WTC11 (cell line): Measurements from ENCODE around the gene PLCZ1. TPM values are rescaled to one million over a fixed set of nuclear protein-coding genes. Genes with fewer than 3 reads are reported as not detected.

Experiments used
- ATAC-seq: fragments of 200-7000 bp; cut with Tn5 transposase; 2 replicates; pipeline ENCODE4 v1.10.0; 2021; ENCODE audit warnings: mild to moderate bottlenecking, moderate library complexity
- CTCF ChIA-PET: fragments of 300-600 bp; sonication (Branson Sonifier 250); formaldehyde crosslinking; loops from one replicate; lab custom pipeline; 2021; ENCODE audit warnings: antibody characterized with exemption; lab: Charles Lee
- POLR2A ChIA-PET: fragments of 350-600 bp; sonication (Branson Sonifier 250); formaldehyde crosslinking; loops from one replicate; lab custom pipeline; 2021; ENCODE audit warnings: antibody characterized with exemption; lab: Charles Lee
- DNase-seq: peaks from one replicate; pipeline ENCODE4 v3.0.0; 2021; ENCODE audit warnings: low spot score
- H3K27ac Mint-ChIP-seq: 2 replicates; pipeline ENCODE4 v1.8.0; 2021; ENCODE audit warnings: mixed read lengths
- H3K27me3 Mint-ChIP-seq: 2 replicates; pipeline ENCODE4 v1.8.0; 2021; ENCODE audit warnings: low read depth, mild to moderate bottlenecking, moderate library complexity, mixed read lengths
- H3K36me3 Mint-ChIP-seq: 2 replicates; pipeline ENCODE4 v1.8.0; 2021; ENCODE audit warnings: mixed read lengths
- H3K4me1 Mint-ChIP-seq: 2 replicates; pipeline ENCODE4 v1.8.0; 2022; ENCODE audit warnings: mixed read lengths
- H3K4me3 Mint-ChIP-seq: 2 replicates; pipeline ENCODE4 v1.8.0; 2021; ENCODE audit warnings: mild to moderate bottlenecking, moderate library complexity, mixed read lengths
- H3K9me3 Mint-ChIP-seq: 2 replicates; pipeline ENCODE4 v1.8.0; 2021; ENCODE audit warnings: mixed read lengths
- CBFB ChIP-seq: sonication (generic); formaldehyde crosslinking; IDR thresholded peaks from 2 replicates; pipeline ENCODE4 v1.8.1; 2022; ENCODE audit warnings: mild to moderate bottlenecking, low read depth, missing genetic modification reagents
- ELF4 ChIP-seq: sonication (generic); formaldehyde crosslinking; IDR thresholded peaks from 2 replicates; pipeline ENCODE4 v1.8.1; 2022; ENCODE audit warnings: low read depth, mild to moderate bottlenecking, moderate library complexity, missing genetic modification reagents
- ETV6 ChIP-seq: sonication (generic); formaldehyde crosslinking; IDR thresholded peaks from 2 replicates; pipeline ENCODE4 v1.8.1; 2022; ENCODE audit warnings: mild to moderate bottlenecking, missing genetic modification reagents
- FOXJ3 ChIP-seq: sonication (generic); formaldehyde crosslinking; IDR thresholded peaks from 2 replicates; pipeline ENCODE4 v1.9.0; 2021; ENCODE audit warnings: missing genetic modification reagents, mild to moderate bottlenecking, borderline replicate concordance
- FOXP1 ChIP-seq: sonication (generic); formaldehyde crosslinking; IDR thresholded peaks from 2 replicates; pipeline ENCODE4 v1.8.0; 2022; ENCODE audit warnings: missing genetic modification reagents, mild to moderate bottlenecking, moderate library complexity, borderline replicate concordance
- GABPB1 ChIP-seq: sonication (generic); formaldehyde crosslinking; IDR thresholded peaks from 2 replicates; pipeline ENCODE4 v1.8.1; 2023; ENCODE audit warnings: mild to moderate bottlenecking, missing genetic modification reagents
- MYBL2 ChIP-seq: sonication (generic); formaldehyde crosslinking; IDR thresholded peaks from 2 replicates; pipeline ENCODE4 v1.8.1; 2023; ENCODE audit warnings: mild to moderate bottlenecking, moderate library complexity, missing genetic modification reagents
- PRRX2 ChIP-seq: fragments of 250-450 bp; sonication (Bioruptor Pico); IDR thresholded peaks from 2 replicates; pipeline ENCODE4 v1.8.0; 2021; ENCODE audit warnings: mild to moderate bottlenecking
- SOX15 ChIP-seq: fragments of 250-450 bp; sonication (Bioruptor Pico); IDR thresholded peaks from 2 replicates; pipeline ENCODE4 v1.9.0; 2021; ENCODE audit warnings: mild to moderate bottlenecking
- TEAD1 ChIP-seq: sonication (generic); formaldehyde crosslinking; IDR thresholded peaks from 2 replicates; pipeline ENCODE4 v1.8.0; 2022; ENCODE audit warnings: mild to moderate bottlenecking, missing genetic modification reagents
- TP53 ChIP-seq: sonication (generic); formaldehyde crosslinking; IDR thresholded peaks from 2 replicates; pipeline ENCODE4 v1.8.1; 2023; ENCODE audit warnings: mild to moderate bottlenecking, missing genetic modification reagents
- ZNF671 ChIP-seq: fragments of 250-450 bp; sonication (Bioruptor Pico); IDR thresholded peaks from 2 replicates; pipeline ENCODE4 v1.8.0; 2021; ENCODE audit warnings: mild to moderate bottlenecking
- total RNA-seq: library from RNA; stranded (reverse); gene quantifications from 3 replicates; pipeline ENCODE4 v1.2.3, GENCODE V29; 2021
- TF ChIP-seq, protein P1 (sequence below): sonication (generic); formaldehyde crosslinking; IDR thresholded peaks from 2 replicates; pipeline ENCODE4 v1.8.1; 2023; ENCODE audit warnings: mild to moderate bottlenecking, missing genetic modification reagents, moderate library complexity
- TF ChIP-seq, protein P2 (sequence below): sonication (generic); formaldehyde crosslinking; IDR thresholded peaks from 2 replicates; pipeline ENCODE4 v1.8.1; 2023; ENCODE audit warnings: mild to moderate bottlenecking, missing genetic modification reagents, borderline replicate concordance
- TF ChIP-seq, protein P3 (sequence below): fragments of 250-450 bp; sonication (Bioruptor Pico); IDR thresholded peaks from 2 replicates; pipeline ENCODE4 v1.9.0; 2021; ENCODE audit warnings: mild to moderate bottlenecking, borderline replicate concordance
- TF ChIP-seq, protein P4 (sequence below): sonication (generic); formaldehyde crosslinking; conservative IDR thresholded peaks from 2 replicates; pipeline ENCODE4 v1.8.1; 2022; ENCODE audit warnings: mild to moderate bottlenecking, missing genetic modification reagents
- TF ChIP-seq, protein P5 (sequence below): sonication (generic); formaldehyde crosslinking; IDR thresholded peaks from 2 replicates; pipeline ENCODE4 v1.8.0; 2023; ENCODE audit warnings: missing genetic modification reagents, mild to moderate bottlenecking, borderline replicate concordance
- TF ChIP-seq, protein P6 (sequence below): fragments of 250-450 bp; sonication (Bioruptor Pico); IDR thresholded peaks from 2 replicates; pipeline ENCODE4 v1.9.0; 2021; ENCODE audit warnings: mild to moderate bottlenecking

PLCZ1 gene
- total RNA-seq, 1 experiment from 2014 or later = not detected

DNA sequence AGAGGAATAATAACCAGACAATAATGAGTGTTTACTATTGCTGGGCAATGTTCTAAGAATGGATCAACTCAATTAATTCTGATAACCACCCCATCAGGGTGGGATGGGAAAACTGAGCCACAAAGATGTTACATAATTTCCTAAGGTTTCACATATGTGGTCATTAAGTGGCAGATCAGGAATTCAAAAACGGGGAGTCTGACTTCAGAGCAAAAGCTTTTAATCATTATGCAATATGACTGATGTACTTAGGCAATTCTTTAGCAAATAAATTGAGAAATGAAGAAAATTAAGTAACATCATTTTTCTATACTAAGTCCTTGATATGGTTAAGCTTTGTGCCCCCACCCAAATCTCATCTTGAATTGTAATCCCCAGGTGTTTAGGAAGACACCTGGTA is 53.4 kb downstream of the PLCZ1 start:
- H3K36me3 Mint-ChIP-seq = no peaks in the 10 kb centered on the region
- H3K27ac Mint-ChIP-seq = no peak overlapping the region
- ATAC-seq (no peak), DNase-seq (no peak)
- no peak for TF ChIP-seq TP53 (CRISPR knock-in tag)
- H3K4me1 Mint-ChIP-seq = peaks cover 17% of the 10 kb centered on the region
- peaks cover 17% of the 10 kb centered on the region for H3K27me3 Mint-ChIP-seq
- CTCF ChIA-PET = no interaction called here
- no peak overlapping the region for H3K4me3 Mint-ChIP-seq
- POLR2A ChIA-PET = no interaction called here
- no peaks in the 10 kb centered on the region for H3K9me3 Mint-ChIP-seq

DNA sequence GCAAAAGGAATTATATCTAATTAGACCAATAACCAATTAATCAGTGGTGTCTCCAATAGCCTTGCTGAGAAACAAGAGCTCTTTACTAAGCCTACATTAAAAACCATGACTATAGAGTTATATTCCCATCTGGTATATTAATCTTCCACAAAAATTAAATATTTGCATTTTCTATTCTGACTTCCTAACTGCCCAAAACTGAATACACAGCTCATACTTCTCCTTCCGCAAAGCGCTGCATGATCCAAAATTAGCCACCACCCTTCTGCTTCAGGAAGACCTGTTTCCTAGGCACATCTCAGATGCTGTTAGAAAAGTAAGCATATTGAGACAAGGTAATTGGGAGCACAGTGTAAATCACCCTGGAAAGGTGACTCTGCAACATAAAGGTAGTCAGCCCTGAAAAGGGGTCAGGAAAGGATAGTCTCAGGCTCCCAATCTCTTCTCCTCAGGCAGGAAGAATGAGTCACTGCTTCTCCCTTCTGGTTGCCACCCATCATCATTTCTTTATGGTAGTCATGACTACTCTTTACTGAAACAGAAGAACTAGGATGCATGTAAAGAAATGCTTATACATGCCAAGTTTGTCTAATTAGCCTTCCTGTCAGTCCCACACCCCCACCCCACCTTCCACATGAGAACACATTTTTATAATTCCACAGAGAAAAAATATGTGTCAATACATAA is 54.3 kb downstream of the PLCZ1 start:
- ChIA-PET CTCF (no interaction called here), POLR2A (no interaction called here)
- TF ChIP-seq ELF4 (CRISPR knock-in tag) = no peak
- TF ChIP-seq SOX15 (CRISPR knock-in tag) = no peak
- no peak for TF ChIP-seq GABPB1 (CRISPR knock-in tag)
- TF ChIP-seq TEAD1 (CRISPR knock-in tag) = no peak
- no peak for TF ChIP-seq MYBL2
- TF ChIP-seq, protein P1, sequence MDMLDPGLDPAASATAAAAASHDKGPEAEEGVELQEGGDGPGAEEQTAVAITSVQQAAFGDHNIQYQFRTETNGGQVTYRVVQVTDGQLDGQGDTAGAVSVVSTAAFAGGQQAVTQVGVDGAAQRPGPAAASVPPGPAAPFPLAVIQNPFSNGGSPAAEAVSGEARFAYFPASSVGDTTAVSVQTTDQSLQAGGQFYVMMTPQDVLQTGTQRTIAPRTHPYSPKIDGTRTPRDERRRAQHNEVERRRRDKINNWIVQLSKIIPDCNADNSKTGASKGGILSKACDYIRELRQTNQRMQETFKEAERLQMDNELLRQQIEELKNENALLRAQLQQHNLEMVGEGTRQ = no peak
- TF ChIP-seq, protein P2, sequence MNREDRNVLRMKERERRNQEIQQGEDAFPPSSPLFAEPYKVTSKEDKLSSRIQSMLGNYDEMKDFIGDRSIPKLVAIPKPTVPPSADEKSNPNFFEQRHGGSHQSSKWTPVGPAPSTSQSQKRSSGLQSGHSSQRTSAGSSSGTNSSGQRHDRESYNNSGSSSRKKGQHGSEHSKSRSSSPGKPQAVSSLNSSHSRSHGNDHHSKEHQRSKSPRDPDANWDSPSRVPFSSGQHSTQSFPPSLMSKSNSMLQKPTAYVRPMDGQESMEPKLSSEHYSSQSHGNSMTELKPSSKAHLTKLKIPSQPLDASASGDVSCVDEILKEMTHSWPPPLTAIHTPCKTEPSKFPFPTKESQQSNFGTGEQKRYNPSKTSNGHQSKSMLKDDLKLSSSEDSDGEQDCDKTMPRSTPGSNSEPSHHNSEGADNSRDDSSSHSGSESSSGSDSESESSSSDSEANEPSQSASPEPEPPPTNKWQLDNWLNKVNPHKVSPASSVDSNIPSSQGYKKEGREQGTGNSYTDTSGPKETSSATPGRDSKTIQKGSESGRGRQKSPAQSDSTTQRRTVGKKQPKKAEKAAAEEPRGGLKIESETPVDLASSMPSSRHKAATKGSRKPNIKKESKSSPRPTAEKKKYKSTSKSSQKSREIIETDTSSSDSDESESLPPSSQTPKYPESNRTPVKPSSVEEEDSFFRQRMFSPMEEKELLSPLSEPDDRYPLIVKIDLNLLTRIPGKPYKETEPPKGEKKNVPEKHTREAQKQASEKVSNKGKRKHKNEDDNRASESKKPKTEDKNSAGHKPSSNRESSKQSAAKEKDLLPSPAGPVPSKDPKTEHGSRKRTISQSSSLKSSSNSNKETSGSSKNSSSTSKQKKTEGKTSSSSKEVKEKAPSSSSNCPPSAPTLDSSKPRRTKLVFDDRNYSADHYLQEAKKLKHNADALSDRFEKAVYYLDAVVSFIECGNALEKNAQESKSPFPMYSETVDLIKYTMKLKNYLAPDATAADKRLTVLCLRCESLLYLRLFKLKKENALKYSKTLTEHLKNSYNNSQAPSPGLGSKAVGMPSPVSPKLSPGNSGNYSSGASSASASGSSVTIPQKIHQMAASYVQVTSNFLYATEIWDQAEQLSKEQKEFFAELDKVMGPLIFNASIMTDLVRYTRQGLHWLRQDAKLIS (CRISPR knock-in tag) = no peak
- no peak for TF ChIP-seq CBFB (CRISPR knock-in tag)
- TF ChIP-seq, protein P3, sequence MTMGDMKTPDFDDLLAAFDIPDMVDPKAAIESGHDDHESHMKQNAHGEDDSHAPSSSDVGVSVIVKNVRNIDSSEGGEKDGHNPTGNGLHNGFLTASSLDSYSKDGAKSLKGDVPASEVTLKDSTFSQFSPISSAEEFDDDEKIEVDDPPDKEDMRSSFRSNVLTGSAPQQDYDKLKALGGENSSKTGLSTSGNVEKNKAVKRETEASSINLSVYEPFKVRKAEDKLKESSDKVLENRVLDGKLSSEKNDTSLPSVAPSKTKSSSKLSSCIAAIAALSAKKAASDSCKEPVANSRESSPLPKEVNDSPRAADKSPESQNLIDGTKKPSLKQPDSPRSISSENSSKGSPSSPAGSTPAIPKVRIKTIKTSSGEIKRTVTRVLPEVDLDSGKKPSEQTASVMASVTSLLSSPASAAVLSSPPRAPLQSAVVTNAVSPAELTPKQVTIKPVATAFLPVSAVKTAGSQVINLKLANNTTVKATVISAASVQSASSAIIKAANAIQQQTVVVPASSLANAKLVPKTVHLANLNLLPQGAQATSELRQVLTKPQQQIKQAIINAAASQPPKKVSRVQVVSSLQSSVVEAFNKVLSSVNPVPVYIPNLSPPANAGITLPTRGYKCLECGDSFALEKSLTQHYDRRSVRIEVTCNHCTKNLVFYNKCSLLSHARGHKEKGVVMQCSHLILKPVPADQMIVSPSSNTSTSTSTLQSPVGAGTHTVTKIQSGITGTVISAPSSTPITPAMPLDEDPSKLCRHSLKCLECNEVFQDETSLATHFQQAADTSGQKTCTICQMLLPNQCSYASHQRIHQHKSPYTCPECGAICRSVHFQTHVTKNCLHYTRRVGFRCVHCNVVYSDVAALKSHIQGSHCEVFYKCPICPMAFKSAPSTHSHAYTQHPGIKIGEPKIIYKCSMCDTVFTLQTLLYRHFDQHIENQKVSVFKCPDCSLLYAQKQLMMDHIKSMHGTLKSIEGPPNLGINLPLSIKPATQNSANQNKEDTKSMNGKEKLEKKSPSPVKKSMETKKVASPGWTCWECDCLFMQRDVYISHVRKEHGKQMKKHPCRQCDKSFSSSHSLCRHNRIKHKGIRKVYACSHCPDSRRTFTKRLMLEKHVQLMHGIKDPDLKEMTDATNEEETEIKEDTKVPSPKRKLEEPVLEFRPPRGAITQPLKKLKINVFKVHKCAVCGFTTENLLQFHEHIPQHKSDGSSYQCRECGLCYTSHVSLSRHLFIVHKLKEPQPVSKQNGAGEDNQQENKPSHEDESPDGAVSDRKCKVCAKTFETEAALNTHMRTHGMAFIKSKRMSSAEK (CRISPR knock-in tag) = no peak
- TF ChIP-seq ETV6 (CRISPR knock-in tag) = no peak
- no peak for TF ChIP-seq PRRX2 (CRISPR knock-in tag)
- no peak for TF ChIP-seq ZNF671 (CRISPR knock-in tag)
- Mint-ChIP-seq H3K4me3 (no peak overlapping the region), H3K27me3 (peaks cover 17% of the 10 kb centered on the region), H3K9me3 (no peaks in the 10 kb centered on the region), H3K4me1 (peaks cover 17% of the 10 kb centered on the region), H3K27ac (no peak overlapping the region), H3K36me3 (no peaks in the 10 kb centered on the region)
- ATAC-seq (no peak), DNase-seq (no peak)

DNA sequence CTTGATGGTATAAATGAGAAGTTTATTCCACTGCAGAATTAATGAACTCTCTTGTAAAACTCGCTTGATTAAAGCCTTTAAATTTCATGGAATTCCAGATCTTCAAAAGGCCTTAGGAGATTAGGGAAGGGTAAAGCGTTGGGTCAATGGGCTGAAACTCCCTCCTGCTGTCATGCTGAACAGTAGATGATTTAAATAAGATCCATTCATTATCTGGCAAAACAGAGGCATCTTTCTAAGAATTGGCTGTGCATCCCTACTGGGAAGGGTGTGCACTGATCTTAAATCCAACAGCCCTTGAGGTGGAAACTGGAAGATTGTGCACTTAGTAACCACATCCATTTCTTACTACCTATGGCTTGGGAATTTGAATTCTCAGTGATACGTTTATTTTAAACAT is 56.0 kb downstream of the PLCZ1 start:
- peak; percentile 77 for ATAC-seq
- ChIA-PET CTCF (no interaction called here), POLR2A (no interaction called here)
- no peak for DNase-seq
- Mint-ChIP-seq H3K4me3 (no peak overlapping the region), H3K27me3 (peaks cover 17% of the 10 kb centered on the region), H3K4me1 (peaks cover 17% of the 10 kb centered on the region), H3K27ac (no peak overlapping the region), H3K9me3 (no peaks in the 10 kb centered on the region), H3K36me3 (no peaks in the 10 kb centered on the region)
- TF ChIP-seq, protein P4, sequence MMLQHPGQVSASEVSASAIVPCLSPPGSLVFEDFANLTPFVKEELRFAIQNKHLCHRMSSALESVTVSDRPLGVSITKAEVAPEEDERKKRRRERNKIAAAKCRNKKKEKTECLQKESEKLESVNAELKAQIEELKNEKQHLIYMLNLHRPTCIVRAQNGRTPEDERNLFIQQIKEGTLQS (CRISPR knock-in tag) = no peak
- no peak for TF ChIP-seq TP53 (CRISPR knock-in tag)
- no peak for TF ChIP-seq FOXP1 (CRISPR knock-in tag)
- no peak for TF ChIP-seq FOXJ3
- TF ChIP-seq, protein P5, sequence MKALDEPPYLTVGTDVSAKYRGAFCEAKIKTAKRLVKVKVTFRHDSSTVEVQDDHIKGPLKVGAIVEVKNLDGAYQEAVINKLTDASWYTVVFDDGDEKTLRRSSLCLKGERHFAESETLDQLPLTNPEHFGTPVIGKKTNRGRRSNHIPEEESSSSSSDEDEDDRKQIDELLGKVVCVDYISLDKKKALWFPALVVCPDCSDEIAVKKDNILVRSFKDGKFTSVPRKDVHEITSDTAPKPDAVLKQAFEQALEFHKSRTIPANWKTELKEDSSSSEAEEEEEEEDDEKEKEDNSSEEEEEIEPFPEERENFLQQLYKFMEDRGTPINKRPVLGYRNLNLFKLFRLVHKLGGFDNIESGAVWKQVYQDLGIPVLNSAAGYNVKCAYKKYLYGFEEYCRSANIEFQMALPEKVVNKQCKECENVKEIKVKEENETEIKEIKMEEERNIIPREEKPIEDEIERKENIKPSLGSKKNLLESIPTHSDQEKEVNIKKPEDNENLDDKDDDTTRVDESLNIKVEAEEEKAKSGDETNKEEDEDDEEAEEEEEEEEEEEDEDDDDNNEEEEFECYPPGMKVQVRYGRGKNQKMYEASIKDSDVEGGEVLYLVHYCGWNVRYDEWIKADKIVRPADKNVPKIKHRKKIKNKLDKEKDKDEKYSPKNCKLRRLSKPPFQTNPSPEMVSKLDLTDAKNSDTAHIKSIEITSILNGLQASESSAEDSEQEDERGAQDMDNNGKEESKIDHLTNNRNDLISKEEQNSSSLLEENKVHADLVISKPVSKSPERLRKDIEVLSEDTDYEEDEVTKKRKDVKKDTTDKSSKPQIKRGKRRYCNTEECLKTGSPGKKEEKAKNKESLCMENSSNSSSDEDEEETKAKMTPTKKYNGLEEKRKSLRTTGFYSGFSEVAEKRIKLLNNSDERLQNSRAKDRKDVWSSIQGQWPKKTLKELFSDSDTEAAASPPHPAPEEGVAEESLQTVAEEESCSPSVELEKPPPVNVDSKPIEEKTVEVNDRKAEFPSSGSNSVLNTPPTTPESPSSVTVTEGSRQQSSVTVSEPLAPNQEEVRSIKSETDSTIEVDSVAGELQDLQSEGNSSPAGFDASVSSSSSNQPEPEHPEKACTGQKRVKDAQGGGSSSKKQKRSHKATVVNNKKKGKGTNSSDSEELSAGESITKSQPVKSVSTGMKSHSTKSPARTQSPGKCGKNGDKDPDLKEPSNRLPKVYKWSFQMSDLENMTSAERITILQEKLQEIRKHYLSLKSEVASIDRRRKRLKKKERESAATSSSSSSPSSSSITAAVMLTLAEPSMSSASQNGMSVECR (CRISPR knock-in tag) = no peak
- TF ChIP-seq, protein P6, sequence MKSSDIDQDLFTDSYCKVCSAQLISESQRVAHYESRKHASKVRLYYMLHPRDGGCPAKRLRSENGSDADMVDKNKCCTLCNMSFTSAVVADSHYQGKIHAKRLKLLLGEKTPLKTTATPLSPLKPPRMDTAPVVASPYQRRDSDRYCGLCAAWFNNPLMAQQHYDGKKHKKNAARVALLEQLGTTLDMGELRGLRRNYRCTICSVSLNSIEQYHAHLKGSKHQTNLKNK (CRISPR knock-in tag) = no peak
